Activated CD8-positive, alpha-beta memory T cell treated with anti-CD3 and anti-CD28 coated beads, Interleukin-2, amount 50 U/mL, for 24 hours (primary cell): ENCODE results near the gene BIRC6.
A peak's percentile ranks its signal among the peaks of the same experiment; 100 is the strongest.
"Not testable (repeated sequence)": the region's sequence is repeated elsewhere in the genome, so short reads cannot be mapped to it uniquely, and the experiment has no call there.

Experiments
- DNase-seq: peaks from one replicate; pipeline ENCODE4 v3.0.0-alpha.2; 2020; ENCODE audit errors: extremely low read depth

BIRC6 gene

GRCh38 chr2:32611771-32612170 is 254.9 kb downstream of the BIRC6 start:
- DNase-seq: no peak

GRCh38 chr2:32614084-32614483 is 257.3 kb downstream of the BIRC6 start:
- DNase-seq: no peak

- no peak for DNase-seq
Observed at GRCh38 chr2:32617599-32618189, 260.9 kb downstream of the BIRC6 start.

GRCh38 chr2:32622570-32623310 is 265.9 kb downstream of the BIRC6 start:
- DNase-seq: no peak

- DNase-seq: no peak
Observed at GRCh38 chr2:32623311-32623706, 266.5 kb downstream of the BIRC6 start.

- no peak for DNase-seq
Observed at GRCh38 chr2:32624812-32625211, 268.0 kb downstream of the BIRC6 start.

- DNase-seq: no peak
Observed at GRCh38 chr2:32626639-32627221, 269.9 kb downstream of the BIRC6 start.

- no peak for DNase-seq
Observed at GRCh38 chr2:32627441-32627813, 270.6 kb downstream of the BIRC6 start.

- DNase-seq: peak; percentile 86
Observed at GRCh38 chr2:32627814-32628579, 271.2 kb downstream of the BIRC6 start, which contains the start of gene TTC27. TTC27 (plus strand) TSS chr2:32628050; CDS start chr2:32628293, 243 bp downstream.

GRCh38 chr2:32632089-32632488 is 275.3 kb downstream of the BIRC6 start:
- DNase-seq: no peak

GRCh38 chr2:32633040-32633439 is 276.2 kb downstream of the BIRC6 start:
- no peak for DNase-seq

- not testable (repeated sequence) for DNase-seq
Observed at GRCh38 chr2:32638548-32638947, 281.7 kb downstream of the BIRC6 start.

- DNase-seq: no peak
Observed at GRCh38 chr2:32641180-32641579, 284.4 kb downstream of the BIRC6 start.

- DNase-seq: no peak
Observed at GRCh38 chr2:32647180-32647651, 290.4 kb downstream of the BIRC6 start.

GRCh38 chr2:32652555-32653209 is 295.9 kb downstream of the BIRC6 start:
- DNase-seq: no peak

- no peak for DNase-seq
Observed at GRCh38 chr2:32656069-32656468, 299.2 kb downstream of the BIRC6 start.

- no peak for DNase-seq
Observed at GRCh38 chr2:32663864-32664263, 307.0 kb downstream of the BIRC6 start.

GRCh38 chr2:32666704-32667103 is 309.9 kb downstream of the BIRC6 start:
- no peak for DNase-seq

- no peak for DNase-seq
Observed at GRCh38 chr2:32668254-32668653, 311.4 kb downstream of the BIRC6 start.
